Neural progenitor cell (in vitro differentiated cells): ENCODE measurements around the gene LPCAT2. TPM values are rescaled to one million over a fixed set of nuclear protein-coding genes. Genes with fewer than 3 reads are reported as not detected.

Source experiments
- DNase-seq: peaks from one replicate; pipeline ENCODE4 v3.0.0-alpha.2; 2016; ENCODE audit warnings: low spot score
- H2AFZ ChIP-seq: fragments of 200-600 bp; sonication (generic); replicated peaks from 2 replicates; pipeline ENCODE4 v1.6.1; 2016; ENCODE audit warnings: antibody characterized with exemption
- H3F3A ChIP-seq: fragments of 200-600 bp; sonication (generic); 2 replicates; pipeline ENCODE4 v1.6.1; 2016; ENCODE audit warnings: antibody characterized with exemption, low read depth
- H3K27ac ChIP-seq: fragments of 200-600 bp; sonication (generic); 2 replicates; pipeline ENCODE4 v1.5.1; 2016; ENCODE audit warnings: mild to moderate bottlenecking
- H3K27me3 ChIP-seq: fragments of 200-600 bp; sonication (generic); 2 replicates; pipeline ENCODE4 v1.6.1; 2016; ENCODE audit warnings: mild to moderate bottlenecking, moderate library complexity
- H3K36me3 ChIP-seq: fragments of 200-600 bp; sonication (generic); 2 replicates; pipeline ENCODE4 v1.5.1; 2016
- H3K4me1 ChIP-seq: fragments of 200-600 bp; sonication (generic); 2 replicates; pipeline ENCODE4 v1.6.1; 2016; ENCODE audit warnings: mixed run types
- H3K4me2 ChIP-seq: fragments of 200-600 bp; sonication (generic); 2 replicates; pipeline ENCODE4 v1.6.1; 2016
- H3K4me3 ChIP-seq: fragments of 200-600 bp; sonication (generic); 2 replicates; pipeline ENCODE4 v1.5.1; 2016
- H3K79me2 ChIP-seq: fragments of 200-600 bp; sonication (generic); 2 replicates; pipeline ENCODE4 v1.6.1; 2016; ENCODE audit warnings: low read depth
- H3K9ac ChIP-seq: fragments of 200-600 bp; sonication (generic); 2 replicates; pipeline ENCODE4 v1.6.1; 2016
- H3K9me3 ChIP-seq: fragments of 200-600 bp; sonication (generic); 2 replicates; pipeline ENCODE4 v1.5.1; 2016; ENCODE audit warnings: low read depth
- H4K20me1 ChIP-seq: fragments of 200-600 bp; sonication (generic); 2 replicates; pipeline ENCODE4 v1.6.1; 2016; ENCODE audit warnings: low read depth
- H3K27ac Mint-ChIP-seq: 3 replicates; pipeline ENCODE4 v1.8.0; 2021; ENCODE audit warnings: mixed read lengths
- H3K27me3 Mint-ChIP-seq: 2 replicates; pipeline ENCODE4 v1.8.0; 2022; ENCODE audit warnings: low read depth, mild to moderate bottlenecking, inconsistent platforms, moderate library complexity, mixed read lengths; ENCODE audit not compliant: insufficient read depth
- H3K36me3 Mint-ChIP-seq: 3 replicates; pipeline ENCODE4 v1.8.0; 2021; ENCODE audit warnings: mixed read lengths
- H3K4me1 Mint-ChIP-seq: 3 replicates; pipeline ENCODE4 v1.8.0; 2021; ENCODE audit warnings: mixed read lengths
- H3K4me3 Mint-ChIP-seq: 3 replicates; pipeline ENCODE4 v1.8.0; 2021; ENCODE audit warnings: mild to moderate bottlenecking, moderate library complexity, mixed read lengths
- H3K9me3 Mint-ChIP-seq: 3 replicates; pipeline ENCODE4 v1.8.0; 2020; ENCODE audit warnings: mixed read lengths
- CTCF ChIP-seq: fragments of 200-600 bp; sonication (generic); IDR thresholded peaks from 2 replicates; pipeline ENCODE4 v1.5.1; 2017; ENCODE audit warnings: antibody characterized with exemption, mild to moderate bottlenecking
- EZH2 ChIP-seq: fragments of 200-600 bp; sonication (generic); IDR thresholded peaks from 2 replicates; pipeline ENCODE4 v1.6.1; 2017; ENCODE audit warnings: antibody characterized with exemption, mild to moderate bottlenecking, moderate library complexity
- EZH2phosphoT487 ChIP-seq: fragments of 200-600 bp; sonication (generic); IDR thresholded peaks from 2 replicates; pipeline ENCODE4 v1.6.1; 2017; ENCODE audit warnings: antibody characterized with exemption
- total RNA-seq: library from RNA; depleted of rRNA; stranded (reverse); fragments of >200 nt; gene quantifications from 2 replicates; pipeline ENCODE4 v1.2.3, GENCODE V29; 2015; ENCODE audit warnings: low replicate concordance

LPCAT2 gene
- total RNA-seq, 1 donor from 2014 or later, result 14.2 TPM

- DNase-seq, result no peak
- Histone ChIP-seq H3K4me1 (no peaks in the 10 kb centered on the region), H3K79me2 (no peaks in the 10 kb centered on the region), H3K9ac (no peak overlapping the region), H2AFZ (no peak overlapping the region), H3K9me3 (no peaks in the 10 kb centered on the region), H3K4me3 (no peak overlapping the region), H3K27me3 (no peaks in the 10 kb centered on the region), H3K36me3 (no peaks in the 10 kb centered on the region), H4K20me1 (no peaks in the 10 kb centered on the region), H3K27ac (no peak overlapping the region), H3K4me2 (no peak overlapping the region), H3F3A (no peaks in the 10 kb centered on the region)
- TF ChIP-seq EZH2, result no peak
- TF ChIP-seq EZH2phosphoT487, result no peak
- TF ChIP-seq CTCF, result no peak
- no peaks in the 10 kb centered on the region for H3K27me3 Mint-ChIP-seq
- H3K4me3 Mint-ChIP-seq, result no peak overlapping the region
- H3K27ac Mint-ChIP-seq, result no peak overlapping the region
- no peaks in the 10 kb centered on the region for H3K9me3 Mint-ChIP-seq
- H3K4me1 Mint-ChIP-seq, result no peaks in the 10 kb centered on the region
- no peaks in the 10 kb centered on the region for H3K36me3 Mint-ChIP-seq
Observed at GRCh38 chr16:55530316-55530856, 21.5 kb downstream of the LPCAT2 start.

DNA sequence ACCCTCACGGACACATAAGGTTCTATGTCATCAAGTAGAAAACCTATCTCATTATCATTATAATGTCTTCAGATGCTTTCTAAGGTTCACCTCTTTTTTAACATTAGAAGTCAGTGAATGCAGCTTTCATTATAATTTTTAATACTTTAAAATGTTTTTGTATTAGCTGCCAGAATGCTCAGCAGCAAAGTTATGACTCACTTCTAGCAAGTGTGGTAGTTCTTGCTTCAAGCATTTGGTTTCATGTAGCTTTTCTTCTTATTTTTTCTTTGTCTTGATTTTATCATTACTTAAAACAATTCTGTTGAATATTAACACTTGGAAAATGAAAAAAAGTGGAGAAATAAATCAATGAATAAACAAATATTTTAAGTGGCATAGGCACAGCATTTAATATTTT lies 23.4 kb downstream of the LPCAT2 start:
- Histone ChIP-seq H3K27me3 (no peaks in the 10 kb centered on the region), H3F3A (no peaks in the 10 kb centered on the region), H3K9ac (no peak overlapping the region), H3K79me2 (no peaks in the 10 kb centered on the region), H3K36me3 (no peaks in the 10 kb centered on the region), H2AFZ (no peak overlapping the region), H3K27ac (no peak overlapping the region), H3K4me1 (no peaks in the 10 kb centered on the region), H3K4me2 (no peak overlapping the region), H3K4me3 (no peak overlapping the region), H3K9me3 (no peaks in the 10 kb centered on the region), H4K20me1 (no peaks in the 10 kb centered on the region)
- H3K4me1 Mint-ChIP-seq, result no peaks in the 10 kb centered on the region
- no peaks in the 10 kb centered on the region for H3K9me3 Mint-ChIP-seq
- H3K36me3 Mint-ChIP-seq, result no peaks in the 10 kb centered on the region
- no peak for DNase-seq
- TF ChIP-seq EZH2phosphoT487, result no peak
- TF ChIP-seq CTCF, result no peak
- no peak for TF ChIP-seq EZH2
- no peaks in the 10 kb centered on the region for H3K27me3 Mint-ChIP-seq
- no peak overlapping the region for H3K4me3 Mint-ChIP-seq
- no peak overlapping the region for H3K27ac Mint-ChIP-seq

DNA sequence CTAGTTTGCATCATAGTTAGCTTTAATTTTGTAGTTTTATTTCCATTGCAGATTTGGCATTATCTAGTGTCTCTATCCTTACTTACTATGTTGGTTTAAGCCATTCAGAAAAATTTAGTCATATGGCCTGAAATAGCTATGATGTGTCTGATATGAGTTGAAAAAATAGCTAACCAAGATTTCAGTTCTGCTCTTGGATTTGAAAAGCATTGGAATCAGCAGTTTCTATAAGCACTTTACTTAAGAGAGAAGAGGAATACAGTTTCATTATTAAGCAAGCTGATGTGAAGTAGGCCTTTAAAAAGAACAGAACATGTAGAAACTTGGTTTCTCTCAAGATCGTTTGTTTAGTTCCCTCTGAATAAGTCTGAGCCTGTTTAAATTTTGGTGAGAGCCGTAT lies 25.9 kb downstream of the LPCAT2 start:
- no peaks in the 10 kb centered on the region for H3K36me3 ChIP-seq
- DNase-seq, result no peak
- Mint-ChIP-seq H3K9me3 (no peaks in the 10 kb centered on the region), H3K4me1 (no peaks in the 10 kb centered on the region), H3K4me3 (no peak overlapping the region), H3K36me3 (no peaks in the 10 kb centered on the region), H3K27me3 (no peaks in the 10 kb centered on the region), H3K27ac (no peak overlapping the region)
- no peaks in the 10 kb centered on the region for H3F3A ChIP-seq
- no peaks in the 10 kb centered on the region for H3K4me1 ChIP-seq
- no peak overlapping the region for H3K4me2 ChIP-seq
- no peaks in the 10 kb centered on the region for H4K20me1 ChIP-seq
- H3K27ac ChIP-seq, result no peak overlapping the region
- no peaks in the 10 kb centered on the region for H3K27me3 ChIP-seq
- no peak overlapping the region for H3K9ac ChIP-seq
- H2AFZ ChIP-seq, result no peak overlapping the region
- no peak overlapping the region for H3K4me3 ChIP-seq
- TF ChIP-seq EZH2, result no peak
- TF ChIP-seq EZH2phosphoT487, result no peak
- no peak for TF ChIP-seq CTCF
- H3K9me3 ChIP-seq, result no peaks in the 10 kb centered on the region
- no peaks in the 10 kb centered on the region for H3K79me2 ChIP-seq
